SK-N-MC (cell line): ENCODE data around the gene SH2D1B.

Experiments used
- DNase-seq: peaks from one replicate; pipeline ENCODE4 v3.0.0-alpha.2; 2011; ENCODE audit warnings: low read depth, low spot score
- H3K27ac ChIP-seq: fragments of 200-600 bp; sonication (generic); 2 replicates; pipeline ENCODE4 v1.5.1; 2016; ENCODE audit warnings: mixed run types
- H3K36me3 ChIP-seq: fragments of 200-600 bp; sonication (generic); 2 replicates; pipeline ENCODE4 v1.6.1; 2017; ENCODE audit warnings: antibody characterized with exemption, low read length, mixed read lengths; ENCODE audit not compliant: insufficient read depth
- H3K4me3 ChIP-seq: fragments of 200-600 bp; sonication (generic); 2 replicates; pipeline ENCODE4 v1.5.1; 2016
- H3K9ac ChIP-seq: fragments of 200-600 bp; sonication (generic); 2 replicates; pipeline ENCODE4 v1.8.0; 2017; ENCODE audit warnings: mixed run types, mixed read lengths; ENCODE audit not compliant: insufficient read length
- H3K9me3 ChIP-seq: fragments of 200-600 bp; sonication (generic); 2 replicates; pipeline ENCODE4 v1.6.1; 2017; ENCODE audit warnings: low read depth, mild to moderate bottlenecking, antibody characterized with exemption, low read length, moderate library complexity, mixed read lengths
- EZH2 ChIP-seq: fragments of 200-600 bp; sonication (generic); IDR thresholded peaks from one replicate; pipeline ENCODE4 v1.6.1; 2017; ENCODE audit warnings: antibody characterized with exemption
- FOXP2 ChIP-seq: optimal IDR thresholded peaks from 2 replicates; pipeline ENCODE3; 2011; ENCODE audit warnings: mild to moderate bottlenecking, moderate library complexity; ENCODE audit not compliant: insufficient read depth; ENCODE audit errors: extremely low read length, control extremely low read depth
- POLR2AphosphoS5 ChIP-seq: IDR thresholded peaks from 2 replicates; pipeline ENCODE4 v1.6.1; 2012; ENCODE audit warnings: mild to moderate bottlenecking, low read depth, low read length, borderline replicate concordance

SH2D1B gene

DNA sequence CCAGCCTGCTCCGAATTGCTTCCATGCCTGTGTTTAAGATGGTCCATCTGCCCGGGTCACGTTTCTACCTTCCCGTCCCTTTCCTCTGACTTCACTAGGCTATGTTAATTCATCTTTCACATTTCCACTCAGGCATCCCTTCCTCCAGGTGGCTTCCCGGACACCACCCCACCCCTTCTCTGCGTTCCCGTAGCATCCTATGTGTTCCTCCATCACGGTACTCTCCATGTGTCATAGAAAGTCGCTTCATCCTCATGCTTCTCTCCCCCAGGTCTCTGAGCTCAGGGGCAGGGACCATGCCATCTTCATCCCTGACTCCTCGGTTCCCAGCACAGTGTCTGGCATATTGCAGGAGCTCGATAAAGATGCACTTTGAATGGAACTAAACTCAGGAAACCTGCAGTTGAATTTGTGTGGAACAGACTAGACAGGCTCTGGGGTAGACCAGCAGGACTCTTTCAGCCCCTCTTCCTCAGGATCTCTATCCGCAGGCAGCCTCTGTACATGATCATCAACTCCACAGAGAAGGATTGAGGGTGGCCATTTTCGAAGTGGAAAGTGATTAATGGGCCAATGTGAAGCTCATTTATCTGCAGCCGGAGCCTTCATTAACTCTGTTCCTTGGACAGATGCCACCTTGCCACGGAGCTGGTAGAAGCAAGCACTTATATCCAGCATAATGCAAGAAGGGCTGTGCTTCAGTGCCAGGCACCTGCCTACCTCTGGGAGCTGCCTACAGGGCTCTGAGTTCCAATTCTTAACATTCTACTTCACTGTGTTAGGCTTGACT, 21.3 kb downstream of the SH2D1B start:
- Histone ChIP-seq H3K4me3 (no peak overlapping the region), H3K27ac (peak overlapping the region; percentile 99), H3K9me3 (no peaks in the 10 kb centered on the region), H3K9ac (peak overlapping the region; percentile 82), H3K36me3 (no peaks in the 10 kb centered on the region; the same call in 1 of the 2 replicates)
- TF ChIP-seq EZH2, result no peak
- no peak for TF ChIP-seq FOXP2
- DNase-seq, result no peak

DNA sequence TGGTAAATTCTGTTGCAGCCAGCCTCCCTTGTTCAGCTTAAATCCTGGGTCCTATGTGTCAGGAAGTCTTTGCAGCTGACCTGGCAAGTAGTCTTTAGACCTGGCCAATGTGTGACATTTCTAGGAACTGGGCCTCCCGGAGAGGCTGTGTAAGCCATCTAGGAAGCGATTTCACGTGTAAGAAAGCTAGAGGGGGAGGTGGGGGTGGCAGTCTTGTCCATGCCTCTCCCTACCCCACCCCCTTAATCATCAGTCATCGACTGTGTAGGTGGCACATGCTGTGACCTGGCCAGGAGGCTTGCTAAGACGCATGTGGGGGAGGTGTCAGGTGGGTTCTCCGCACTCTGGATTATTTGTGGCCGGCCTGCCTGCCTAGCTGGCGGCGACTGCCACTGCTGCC, 22.0 kb downstream of the SH2D1B start:
- no peaks in the 10 kb centered on the region for H3K9me3 ChIP-seq
- no peak overlapping the region for H3K4me3 ChIP-seq
- peak overlapping the region; percentile 99 for H3K27ac ChIP-seq
- no peak overlapping the region for H3K9ac ChIP-seq
- TF ChIP-seq FOXP2 (no peak), EZH2 (no peak), POLR2AphosphoS5 (no peak)
- no peaks in the 10 kb centered on the region; the same call in 1 of the 2 replicates for H3K36me3 ChIP-seq
- no peak for DNase-seq

DNA sequence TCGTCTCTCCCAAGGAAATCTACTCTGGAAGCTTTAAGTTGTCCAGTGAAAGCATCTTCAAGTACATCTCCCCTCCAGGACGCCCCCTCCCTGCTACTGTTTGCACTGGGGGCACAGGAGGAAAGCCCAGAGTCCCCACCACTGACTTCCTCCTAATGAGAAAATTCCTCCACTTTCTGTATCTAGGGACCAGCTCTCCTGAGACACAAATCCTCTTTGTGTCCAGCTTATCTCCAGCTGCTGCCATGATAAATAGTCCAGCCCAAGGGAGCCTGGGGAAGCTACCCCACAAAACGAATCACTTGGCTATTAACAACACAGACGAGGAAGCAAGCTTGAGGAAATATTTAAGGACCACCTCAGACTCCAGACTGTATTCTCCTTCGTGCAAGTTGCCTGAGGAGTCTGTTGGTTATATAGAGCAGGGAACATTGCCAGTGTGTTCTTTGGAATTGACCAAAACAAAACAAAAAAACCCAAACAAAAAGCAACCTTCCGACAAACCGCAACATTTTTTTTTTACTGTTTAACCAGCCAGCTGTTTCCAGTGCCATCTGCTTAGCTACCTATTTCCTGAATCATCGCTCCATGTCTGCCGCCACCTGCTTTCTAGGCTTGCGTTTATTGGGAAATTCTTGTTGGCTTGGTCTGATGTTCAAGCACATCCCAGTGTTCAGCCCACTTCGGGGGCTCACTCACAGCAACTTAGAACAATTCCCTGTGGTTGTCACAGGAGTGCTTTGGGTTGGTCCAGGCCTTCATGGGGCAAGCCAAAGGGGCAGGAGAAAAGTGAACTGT, 22.7 kb downstream of the SH2D1B start:
- Histone ChIP-seq H3K36me3 (no peaks in the 10 kb centered on the region; the same call in 1 of the 2 replicates), H3K27ac (peak overlapping the region; percentile 99), H3K4me3 (no peak overlapping the region), H3K9ac (peak overlapping the region; percentile 13), H3K9me3 (no peaks in the 10 kb centered on the region)
- TF ChIP-seq EZH2 (no peak), POLR2AphosphoS5 (no peak), FOXP2 (no peak)
- no peak for DNase-seq

DNA sequence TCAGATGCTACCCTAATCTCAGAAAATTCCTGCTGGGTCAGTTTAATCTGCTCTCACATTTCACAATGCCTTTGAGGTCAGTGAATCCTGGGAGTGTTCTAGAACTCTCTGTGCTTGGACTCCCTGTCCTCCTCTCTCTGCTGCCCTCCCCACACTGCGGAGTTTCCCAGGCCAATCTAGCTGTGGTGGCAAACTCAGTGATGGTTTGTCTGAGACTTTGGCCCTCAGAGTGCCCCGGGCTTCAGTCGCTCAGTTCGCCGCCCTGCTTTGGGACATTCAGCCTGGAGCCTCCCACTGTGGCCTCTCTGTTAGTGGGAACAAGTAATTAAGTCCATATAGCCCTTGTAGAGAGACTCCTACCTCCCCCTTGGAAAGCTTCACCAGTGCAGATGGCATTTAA, 23.3 kb downstream of the SH2D1B start:
- Histone ChIP-seq H3K27ac (peak overlapping the region; percentile 99), H3K9ac (no peak overlapping the region), H3K9me3 (no peaks in the 10 kb centered on the region), H3K36me3 (peaks cover under 1% of the 10 kb centered on the region; the same call in 1 of the 2 replicates), H3K4me3 (no peak overlapping the region)
- TF ChIP-seq EZH2, result no peak
- no peak for TF ChIP-seq FOXP2
- TF ChIP-seq POLR2AphosphoS5, result no peak
- DNase-seq, result no peak

DNA sequence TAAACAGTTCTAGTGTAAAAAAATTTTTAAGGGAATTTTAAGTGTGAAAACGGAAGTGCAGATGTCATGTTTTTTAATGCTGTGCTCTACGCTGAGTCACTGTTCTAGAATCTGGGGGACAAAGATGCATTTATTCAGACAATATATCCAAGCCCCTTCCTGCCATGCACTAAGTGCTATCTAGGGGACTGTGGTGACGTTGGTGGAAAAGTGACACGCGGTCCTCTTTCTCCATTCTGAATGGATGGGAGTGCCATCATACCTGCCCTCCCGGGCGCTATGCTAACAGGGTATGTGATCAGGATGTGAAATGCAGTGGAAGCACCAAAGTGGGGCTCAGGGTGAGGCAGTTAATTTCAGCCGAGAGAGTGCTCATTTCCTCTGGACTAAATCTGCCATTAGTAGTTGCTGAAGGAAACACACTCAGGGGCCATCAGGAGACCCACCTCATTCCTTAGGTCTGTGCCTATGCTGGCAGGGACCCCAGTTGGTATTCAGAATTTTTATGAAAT, 23.8 kb downstream of the SH2D1B start:
- H3K36me3 ChIP-seq, result peaks cover 5% of the 10 kb centered on the region; the same call in 1 of the 2 replicates
- H3K4me3 ChIP-seq, result no peak overlapping the region
- no peak overlapping the region for H3K9ac ChIP-seq
- TF ChIP-seq FOXP2 (no peak), POLR2AphosphoS5 (no peak), EZH2 (no peak)
- H3K27ac ChIP-seq, result peak overlapping the region; percentile 99
- no peak for DNase-seq
- no peaks in the 10 kb centered on the region for H3K9me3 ChIP-seq

DNA sequence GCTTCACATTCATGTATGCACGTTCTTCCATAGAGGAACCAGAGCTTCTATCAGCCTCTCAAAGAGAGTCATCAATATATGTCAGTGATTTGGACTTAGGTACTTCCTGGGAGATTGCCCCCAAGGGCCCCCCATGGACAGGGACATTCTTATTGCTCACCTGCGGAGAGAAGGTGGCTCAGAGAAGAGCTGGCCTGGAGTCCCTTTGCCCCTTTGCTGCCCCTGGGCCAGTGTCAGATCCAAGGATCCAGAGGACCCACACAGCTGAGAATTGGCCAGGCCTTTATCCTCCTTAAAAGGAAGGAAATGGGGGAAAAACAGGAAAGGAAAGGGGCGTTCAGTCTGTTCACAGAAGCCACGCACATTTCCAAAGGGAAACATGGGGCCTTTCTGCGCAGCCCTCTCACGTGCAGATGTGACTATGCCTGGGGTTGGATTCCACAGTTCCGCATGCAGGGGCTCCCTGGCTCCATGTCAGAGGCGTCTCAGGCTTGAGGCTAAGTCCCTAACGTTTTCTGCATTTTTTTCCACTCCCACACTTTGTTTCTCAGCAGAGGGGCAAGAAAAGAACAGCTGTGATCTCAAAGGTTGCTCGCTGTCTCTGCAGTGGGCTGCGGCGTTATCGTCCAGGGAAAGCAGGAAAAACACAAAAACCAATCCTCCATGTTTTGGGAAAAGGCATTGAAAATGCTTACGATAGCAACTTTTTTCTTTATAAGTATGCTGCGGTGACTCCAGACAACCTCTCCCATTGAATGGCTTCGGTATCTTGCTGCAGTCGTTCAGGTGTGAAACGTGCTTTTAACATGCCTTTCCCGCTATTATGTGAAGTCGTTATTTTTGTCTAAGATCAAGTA, 24.5 kb downstream of the SH2D1B start:
- peak overlapping the region; percentile 99 for H3K27ac ChIP-seq
- TF ChIP-seq FOXP2 (no peak), POLR2AphosphoS5 (no peak), EZH2 (no peak)
- peaks cover 7% of the 10 kb centered on the region; the same call in 1 of the 2 replicates for H3K36me3 ChIP-seq
- H3K9me3 ChIP-seq, result no peaks in the 10 kb centered on the region
- no peak overlapping the region for H3K4me3 ChIP-seq
- H3K9ac ChIP-seq, result no peak overlapping the region
- DNase-seq, result no peak

DNA sequence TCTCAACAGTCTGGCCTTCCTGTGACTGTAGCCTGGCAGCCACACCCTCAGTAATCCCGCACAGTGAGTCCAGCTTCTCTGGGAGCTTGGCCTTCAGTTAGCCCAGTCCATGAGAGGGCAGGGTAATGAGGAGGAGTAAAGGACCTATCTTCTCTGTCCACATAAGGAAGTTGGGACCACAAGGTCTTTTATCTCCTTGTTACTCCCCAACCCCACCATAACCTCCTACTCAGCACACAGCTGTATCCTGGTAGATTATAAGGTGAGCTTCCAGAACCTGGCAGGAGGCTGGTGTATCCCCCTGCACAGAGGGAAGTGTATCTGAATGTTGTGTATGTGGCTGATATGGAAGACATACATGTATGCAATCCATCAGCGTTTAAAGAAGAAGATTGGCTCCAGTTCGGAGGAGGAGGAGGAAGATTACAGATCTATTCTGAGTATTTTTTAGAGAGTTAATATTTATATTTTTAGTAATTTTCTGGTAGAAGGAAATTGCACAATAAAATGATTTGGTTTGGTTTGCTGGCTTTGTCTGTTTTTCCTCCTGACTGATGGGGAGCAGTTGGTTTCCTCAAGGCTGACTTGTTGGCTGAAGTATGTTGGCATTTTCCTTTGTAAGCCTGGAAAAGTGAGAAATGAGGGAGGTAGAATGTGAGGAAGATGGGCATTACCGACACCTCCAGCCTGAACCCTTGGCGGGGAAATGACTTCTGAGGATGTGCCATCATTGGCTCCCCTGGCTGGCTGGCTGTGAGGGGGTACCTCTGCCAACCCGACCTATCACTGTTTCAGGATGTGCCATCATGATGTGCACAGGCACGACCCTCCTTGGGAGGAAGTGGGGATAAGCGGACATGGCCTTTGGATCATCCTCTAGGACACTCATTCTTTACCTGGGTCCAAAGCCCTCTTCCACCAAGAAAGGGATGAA, 25.4 kb downstream of the SH2D1B start:
- no peak for TF ChIP-seq FOXP2
- no peak for TF ChIP-seq POLR2AphosphoS5
- no peak for TF ChIP-seq EZH2
- DNase-seq, result no peak
- Histone ChIP-seq H3K9me3 (no peaks in the 10 kb centered on the region), H3K9ac (no peak overlapping the region), H3K4me3 (no peak overlapping the region), H3K27ac (peak overlapping the region; percentile 99; the same call in 1 of the 2 replicates), H3K36me3 (peaks cover 11% of the 10 kb centered on the region; the same call in 1 of the 2 replicates)
